ENCODE measurements around the gene LPAR2.

GRCh38 chr19:19600793-19601330 lies 27.2 kb downstream of the LPAR2 start:
- TF ChIP-seq CTCF (IDR thresholded peaks at IDR 0.05; ENCODE audit: poor library complexity, severe bottlenecking) (no peak), REST (IDR thresholded peaks at IDR 0.05; ENCODE audit: borderline replicate concordance) (no peak), POLR2AphosphoS5 (IDR thresholded peaks at IDR 0.05) (no peak), EZH2 (IDR thresholded peaks at IDR 0.05; ENCODE audit: borderline replicate concordance, insufficient read depth, low read length, poor library complexity, severe bottlenecking) (no peak), TAF1 (IDR thresholded peaks at IDR 0.05; ENCODE audit: low read depth) (no peak), EP300 (conservative IDR thresholded peaks at IDR 0.05; ENCODE audit: poor library complexity, severe bottlenecking) (no peak), SMC3 (conservative IDR thresholded peaks at IDR 0.05; ENCODE audit: poor library complexity) (no peak), RAD21 (conservative IDR thresholded peaks at IDR 0.05) (no peak), MXI1 (conservative IDR thresholded peaks at IDR 0.05; ENCODE audit: poor library complexity, severe bottlenecking) (no peak)
